HCT116 (cell line): ENCODE data around the gene CRIM1. TPM values are rescaled to one million over a fixed set of nuclear protein-coding genes. Genes with fewer than 3 reads are reported as not detected.

Source experiments
- ATAC-seq: fragments of 200-7000 bp; cut with Tn5 transposase; 2 replicates; pipeline ENCODE4 v1.9.1; 2020; ENCODE audit warnings: mild to moderate bottlenecking, moderate library complexity
- BruUV-seq: library from RNA; stranded (reverse); fragments of 400-500 nt; replicated peaks from 2 replicates; lab custom pipeline; 2021; lab: Mats Ljungman, UMichigan
- CTCF ChIA-PET: fragments of 300-600 bp; sonication (Branson Sonifier 250); formaldehyde crosslinking; loops from one replicate; lab custom pipeline; 2021; ENCODE audit warnings: antibody characterized with exemption; lab: Charles Lee
- POLR2A ChIA-PET: fragments of 300-600, 350-600 bp; sonication (Branson Sonifier 250); formaldehyde crosslinking; loops from one replicate; lab custom pipeline; 2021; ENCODE audit warnings: antibody characterized with exemption; lab: Charles Lee
- RAD21 ChIA-PET, 2 experiments: fragments of 300-600 bp; sonication (Branson Sonifier 250); formaldehyde crosslinking; loops; one replicate each; lab custom pipeline; 2023; ENCODE audit warnings: low total read pairs in 2 of 2; ENCODE audit not compliant: uncharacterized antibody in 2 of 2, unreplicated experiment in 2 of 2, low non-redundant PET in 1 of 2; lab: Charles Lee
- DNase-seq: peaks from one replicate; pipeline ENCODE4 v3.0.0-alpha.2; 2010; ENCODE audit warnings: low read depth, low spot score
- H2AFZ ChIP-seq: fragments of 200-600 bp; shearing (Covaris generic), sonication (generic); 2 replicates; pipeline ENCODE4 v1.6.1; 2017; ENCODE audit warnings: low read depth, mixed run types, mixed read lengths, antibody characterized with exemption, low read length; ENCODE audit not compliant: poor library complexity, severe bottlenecking
- H3K27ac ChIP-seq: 2 replicates; pipeline ENCODE4 v1.5.1; 2012; ENCODE audit warnings: low read depth, low read length
- H3K27me3 ChIP-seq: fragments of 200-600 bp; sonication (generic); 2 replicates; pipeline ENCODE4 v1.6.1; 2016; ENCODE audit warnings: mixed run types, low read length, mixed read lengths; ENCODE audit not compliant: insufficient read depth
- H3K36me3 ChIP-seq, 2 experiments: fragments of 200-500 bp in 1 of 2; fragments of 200-600 bp in 1 of 2; sonication (Bioruptor generic) in 1 of 2; sonication (generic) in 1 of 2; 2 replicates each; pipeline versions ENCODE4 v1.5.1 to v1.6.1; 2014 to 2016; ENCODE audit warnings: low read length in 2 of 2, inconsistent platforms in 1 of 2, mixed read lengths in 1 of 2, mixed run types in 1 of 2; ENCODE audit not compliant: insufficient read depth in 2 of 2, control insufficient read depth in 1 of 2
- H3K4me1 ChIP-seq, 2 experiments: fragments of 200-600 bp in 1 of 2; sonication (generic) in 1 of 2; 2 replicates each; pipeline versions ENCODE4 v1.5.1 to v1.6.1; 2012 to 2017; ENCODE audit warnings: low read length in 2 of 2, inconsistent platforms in 1 of 2, mild to moderate bottlenecking in 1 of 2, mixed read lengths in 1 of 2, mixed run types in 1 of 2, moderate library complexity in 1 of 2; ENCODE audit not compliant: insufficient read depth in 2 of 2, control insufficient read depth in 1 of 2
- H3K4me2 ChIP-seq: fragments of 200-600 bp; sonication (generic); 2 replicates; pipeline ENCODE4 v1.6.1; 2017; ENCODE audit warnings: mixed run types, low read length, mixed read lengths
- H3K4me3 ChIP-seq, 2 experiments: fragments of 200-600 bp in 1 of 2; sonication (generic) in 1 of 2; replicated peaks in 1 of 2; 2 replicates each; pipeline ENCODE4 v1.5.1; 2011 to 2016; ENCODE audit warnings: low read length in 2 of 2, control low read depth in 1 of 2, low read depth in 1 of 2, mild to moderate bottlenecking in 1 of 2, mixed read lengths in 1 of 2, mixed run types in 1 of 2
- H3K79me2 ChIP-seq: fragments of 200-600 bp; sonication (generic); 2 replicates; pipeline ENCODE4 v1.6.1; 2017; ENCODE audit warnings: mild to moderate bottlenecking, mixed run types, low read length, moderate library complexity, mixed read lengths; ENCODE audit not compliant: insufficient read depth
- H3K9ac ChIP-seq: fragments of 200-600 bp; sonication (generic); 2 replicates; pipeline ENCODE4 v1.6.1; 2016; ENCODE audit warnings: low read length, mixed read lengths
- H3K9me2 ChIP-seq: fragments of 200-600 bp; sonication (generic), shearing (Covaris generic); 2 replicates; pipeline ENCODE4 v1.6.1; 2017; ENCODE audit warnings: mixed run types, mild to moderate bottlenecking, moderate library complexity; ENCODE audit not compliant: insufficient read depth
- H3K9me3 ChIP-seq, 2 experiments: fragments of 200-500 bp in 1 of 2; fragments of 200-600 bp in 1 of 2; sonication (Bioruptor generic) in 1 of 2; sonication (generic) in 1 of 2; 2 replicates each; pipeline ENCODE4 v1.6.1; 2014 to 2017; ENCODE audit warnings: low read length in 2 of 2, mixed read lengths in 2 of 2, inconsistent platforms in 1 of 2, low read depth in 1 of 2, mild to moderate bottlenecking in 1 of 2, mixed run types in 1 of 2, moderate library complexity in 1 of 2; ENCODE audit not compliant: control insufficient read depth in 1 of 2, insufficient read depth in 1 of 2
- H4K20me1 ChIP-seq: fragments of 200-600 bp; sonication (generic), shearing (Covaris generic); 2 replicates; pipeline ENCODE4 v1.6.1; 2017; ENCODE audit warnings: mixed run types, mild to moderate bottlenecking, moderate library complexity; ENCODE audit not compliant: insufficient read depth
- CBX3 ChIP-seq: IDR thresholded peaks from 2 replicates; pipeline ENCODE4 v1.6.1; 2012; ENCODE audit warnings: low read depth
- CEBPB ChIP-seq: IDR thresholded peaks from 2 replicates; pipeline ENCODE4 v1.6.1; 2012; ENCODE audit warnings: low read depth
- CTCF ChIP-seq, 3 experiments: fragments of 200-600 bp in 1 of 3; sonication (generic) in 1 of 3; IDR thresholded peaks in 2 of 3; conservative IDR thresholded peaks in 1 of 3; 2 replicates each; pipeline ENCODE4 v1.5.1; 2012 to 2017; ENCODE audit warnings: low read depth in 2 of 3, low read length in 2 of 3, antibody characterized with exemption in 1 of 3, borderline replicate concordance in 1 of 3, control low read depth in 1 of 3, mild to moderate bottlenecking in 1 of 3, mixed read lengths in 1 of 3, mixed run types in 1 of 3, moderate library complexity in 1 of 3; ENCODE audit not compliant: insufficient read depth in 1 of 3
- EGR1 ChIP-seq: IDR thresholded peaks from 2 replicates; pipeline ENCODE4 v1.6.1; 2012; ENCODE audit warnings: low read depth
- ELF1 ChIP-seq: IDR thresholded peaks from 2 replicates; pipeline ENCODE4 v1.6.1; 2012; ENCODE audit warnings: low read depth, borderline replicate concordance
- EZH2 ChIP-seq: fragments of 200-600 bp; sonication (generic); IDR thresholded peaks from 2 replicates; pipeline ENCODE4 v1.6.1; 2017; ENCODE audit warnings: antibody characterized with exemption, mixed run types
- EZH2phosphoT487 ChIP-seq: fragments of 200-600 bp; IDR thresholded peaks from 2 replicates; pipeline ENCODE4 v1.6.1; 2018; ENCODE audit warnings: antibody characterized with exemption, borderline replicate concordance
- FOSL1 ChIP-seq: IDR thresholded peaks from 2 replicates; pipeline ENCODE4 v1.6.1; 2012; ENCODE audit warnings: low read depth
- JUND ChIP-seq: IDR thresholded peaks from 2 replicates; pipeline ENCODE4 v1.6.1; 2012
- POLR2A ChIP-seq: IDR thresholded peaks from 2 replicates; pipeline ENCODE4 v1.7.0; 2011; ENCODE audit warnings: borderline replicate concordance; ENCODE audit not compliant: insufficient read depth, insufficient read length; ENCODE audit errors: extremely low read depth
- RAD21 ChIP-seq: IDR thresholded peaks from 2 replicates; pipeline ENCODE4 v1.6.1; 2012; ENCODE audit warnings: low read depth, mild to moderate bottlenecking
- SIN3A ChIP-seq: IDR thresholded peaks from 2 replicates; pipeline ENCODE4 v1.6.1; 2012; ENCODE audit warnings: low read depth
- SP1 ChIP-seq: IDR thresholded peaks from 2 replicates; pipeline ENCODE4 v1.6.1; 2012; ENCODE audit warnings: low read depth
- TCF7L2 ChIP-seq: IDR thresholded peaks from 2 replicates; pipeline ENCODE4 v1.7.0; 2011; ENCODE audit warnings: borderline replicate concordance, inconsistent platforms; ENCODE audit not compliant: insufficient read depth, insufficient read length; ENCODE audit errors: extremely low read depth
- YY1 ChIP-seq: IDR thresholded peaks from 2 replicates; pipeline ENCODE4 v1.6.1; 2011; ENCODE audit warnings: low read length, low read depth, moderate library complexity, mild to moderate bottlenecking; ENCODE audit not compliant: insufficient replicate concordance; ENCODE audit errors: extremely low read depth
- ZFX ChIP-seq: fragments of 450-650 bp; IDR thresholded peaks from 2 replicates; pipeline ENCODE4 v1.6.1; 2017
- intact Hi-C: fragments of 100-400 bp; cut with micrococcal nuclease; formaldehyde crosslinking; loops from 2 replicates; pipeline ENCODE4 v1.10.0; 2022
- total RNA-seq: library from RNA; stranded (reverse); gene quantifications from one replicate; pipeline ENCODE4 v1.2.1, GENCODE V29; 2021; ENCODE audit not compliant: unreplicated experiment
- TF ChIP-seq, protein P1 (sequence below): IDR thresholded peaks from 2 replicates; pipeline ENCODE4 v1.6.1; 2012

CRIM1 gene
- total RNA-seq, 1 experiment from 2014 or later = 27.2 TPM

- intact Hi-C loops = no loop called here
- peaks cover 21 to 54% of the 10 kb centered on the region in 2 experiments for H3K36me3 ChIP-seq
These were observed 227.4 kb downstream of the CRIM1 start for GRCh38 chr2:36582951-36583350.

More at GRCh38 chr2:36582951-36583350, 227.4 kb downstream of the CRIM1 start:
- POLR2A ChIA-PET = no interaction called here
- no peaks in the 10 kb centered on the region for H3K4me1 ChIP-seq
- no peak for ATAC-seq
- no peak overlapping the region for H3K9ac ChIP-seq
- H3K27ac ChIP-seq = no peak overlapping the region
- H4K20me1 ChIP-seq = no peaks in the 10 kb centered on the region; the same call in 1 of the 2 replicates
- TF ChIP-seq FOSL1 (no peak), TCF7L2 (no peak), ZFX (no peak), EGR1 (no peak), YY1 (no peak), SP1 (no peak), CEBPB (no peak), ELF1 (no peak), EZH2phosphoT487 (no peak), SIN3A (no peak), RAD21 (no peak), POLR2A (no peak), EZH2 (no peak), CTCF (IDR thresholded peaks at IDR 0.05 in 2 of 3, conservative IDR thresholded peaks at IDR 0.05 in 1 of 3; ENCODE audit: borderline replicate concordance in 1 of 3, insufficient read depth in 1 of 3, low read depth in 2 of 3, low read length in 2 of 3) (no peak), JUND (no peak), CBX3 (no peak)
- TF ChIP-seq, protein P1, sequence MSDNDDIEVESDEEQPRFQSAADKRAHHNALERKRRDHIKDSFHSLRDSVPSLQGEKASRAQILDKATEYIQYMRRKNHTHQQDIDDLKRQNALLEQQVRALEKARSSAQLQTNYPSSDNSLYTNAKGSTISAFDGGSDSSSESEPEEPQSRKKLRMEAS = no peak
- RAD21 ChIA-PET = interaction anchor here in 1 of 2 experiments (0.6 kb wide), 1 partner anchor 118 kb away, joined by 3 read pairs; no protein-coding TSS in a partner anchor
- H3K9me3 ChIP-seq = no peaks in the 10 kb centered on the region
- H3K4me3 ChIP-seq = no peak overlapping the region
- CTCF ChIA-PET = no interaction called here
- no TSS peak for BruUV-seq
- H3K9me2 ChIP-seq = no peaks in the 10 kb centered on the region
- no peaks in the 10 kb centered on the region for H3K27me3 ChIP-seq
- no peak overlapping the region for H3K4me2 ChIP-seq
- no peak overlapping the region for H2AFZ ChIP-seq
- peaks cover 12% of the 10 kb centered on the region for H3K79me2 ChIP-seq
- DNase-seq = no peak
